ENCODE results near the gene TFR2.

The TFR2 gene

DNA sequence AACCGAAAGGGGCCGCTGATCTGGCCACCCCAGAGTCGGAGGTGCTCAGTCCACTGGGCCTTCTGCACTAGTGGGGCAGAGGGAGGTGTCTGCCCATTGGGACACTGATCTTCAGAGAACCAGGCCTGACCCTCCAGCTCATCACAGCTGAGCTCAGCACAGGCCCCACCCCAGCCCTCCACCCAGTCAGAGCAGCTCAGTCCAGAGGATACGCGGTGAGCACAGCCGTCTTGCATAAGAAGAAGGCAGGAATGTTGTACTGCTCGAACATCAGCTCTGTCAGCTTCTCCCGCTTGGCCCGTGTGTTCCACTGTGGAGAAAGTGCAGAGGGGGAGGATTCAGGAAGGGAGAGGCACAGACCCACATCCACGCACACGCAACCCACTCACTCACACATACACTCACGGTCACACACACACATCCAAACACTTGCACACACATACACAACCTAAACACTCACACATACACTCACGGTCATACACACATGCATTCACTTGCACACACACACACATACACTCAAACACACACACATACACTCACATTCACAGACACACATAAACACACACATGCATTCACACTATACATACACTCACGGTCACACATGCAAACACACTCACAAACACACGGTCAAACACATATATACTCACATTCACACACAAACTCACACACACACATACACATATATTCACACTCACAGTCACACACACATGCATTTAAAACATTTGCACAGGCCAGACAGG is 8.6 kb upstream of the TFR2 start:
- DNase-seq = no peak

DNA sequence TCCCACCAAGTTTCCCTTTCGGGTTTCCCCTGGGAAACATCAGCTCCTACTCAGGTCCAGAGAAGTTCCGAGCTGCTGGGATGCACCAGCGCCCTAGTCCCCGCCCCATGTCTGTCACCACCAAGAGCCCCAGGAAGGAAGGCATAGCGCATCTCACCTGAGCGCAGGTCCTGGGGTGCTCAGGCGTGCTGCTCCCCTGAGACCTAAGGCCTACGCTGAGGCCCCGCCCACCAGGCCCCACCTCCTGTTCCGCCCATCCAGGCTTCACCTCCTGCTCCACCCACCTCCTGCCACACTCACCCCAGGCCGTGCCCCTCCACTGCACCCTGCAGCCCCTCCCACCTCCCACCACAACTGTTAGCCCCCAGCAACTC is 1.2 kb upstream of the TFR2 start:
- no peak for DNase-seq

GRCh38 chr7:100641860-100642533 is 645 bp upstream of the TFR2 start:
- DNase-seq = no peak

DNA sequence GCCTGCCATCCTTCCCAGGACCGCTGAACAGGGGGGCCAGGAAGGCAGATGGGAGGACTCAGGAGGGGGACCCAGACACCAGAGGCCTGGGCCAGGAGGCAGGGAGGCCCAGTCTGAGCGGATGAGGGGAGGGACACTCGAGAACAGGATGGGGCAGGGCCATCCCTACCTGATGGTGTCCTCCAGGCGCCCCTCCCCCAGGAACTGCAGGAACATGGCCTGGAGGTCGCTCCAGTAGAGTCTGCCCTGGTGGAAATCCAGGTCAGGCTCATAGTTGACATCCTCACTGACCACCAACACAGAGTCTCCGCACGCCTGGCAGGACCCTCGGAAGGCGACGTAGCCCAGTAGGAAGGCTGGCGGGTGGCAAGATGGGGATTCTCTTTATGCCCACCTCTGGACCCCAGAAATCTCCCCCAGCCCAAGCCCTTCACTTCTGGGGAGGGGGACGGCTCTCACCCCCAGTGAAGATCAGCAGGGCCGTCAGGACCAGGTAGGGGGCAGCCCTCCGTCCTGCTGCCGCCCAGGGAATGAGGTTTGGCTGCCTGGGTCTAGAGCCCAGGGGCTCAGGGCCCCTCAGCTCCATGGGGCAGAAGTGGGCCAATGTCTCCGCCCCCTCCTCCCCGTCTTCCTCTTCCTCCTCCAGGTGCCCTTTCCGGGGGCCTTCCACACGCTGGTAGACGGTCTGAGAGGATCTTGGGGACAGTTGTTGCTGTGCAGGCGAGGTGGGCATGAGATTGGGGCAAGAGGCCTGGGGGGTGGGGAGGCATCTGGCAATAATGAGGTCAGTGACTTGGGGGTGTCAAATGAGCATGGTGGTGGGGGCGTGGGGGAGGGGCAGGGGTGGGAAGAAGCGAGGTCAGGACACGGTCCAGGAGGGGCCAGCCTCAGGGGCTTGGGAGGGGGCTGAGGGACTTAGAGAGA is 573 bp downstream of the TFR2 start:
- no peak for DNase-seq

DNA sequence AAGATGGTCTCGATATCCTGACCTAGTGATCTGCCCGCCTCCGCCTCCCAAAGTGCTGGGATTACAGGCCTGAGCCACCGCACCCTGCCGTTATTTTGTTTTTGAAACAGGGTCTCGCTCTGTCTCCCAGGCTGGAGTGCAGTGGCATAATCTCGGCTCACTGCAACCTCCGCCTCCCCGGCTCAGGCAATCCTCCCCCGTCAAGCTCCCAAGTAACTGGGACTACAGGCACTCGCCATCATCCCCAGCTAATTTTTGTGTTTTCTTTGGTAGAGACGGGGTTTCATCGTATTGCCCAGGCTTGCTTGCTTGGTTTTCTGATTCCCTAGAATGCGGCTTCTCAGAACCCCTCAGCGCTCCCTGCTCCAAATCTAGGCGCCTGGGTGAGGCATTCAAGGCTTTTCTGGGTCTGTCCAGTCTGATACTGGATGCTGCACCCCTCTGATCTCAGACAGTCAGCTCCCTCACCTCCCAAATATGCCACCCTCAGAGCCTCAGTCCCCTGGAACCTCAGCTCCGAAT is 1.3 kb downstream of the TFR2 start:
- DNase-seq = no peak

GRCh38 chr7:100632951-100633717 is 8.2 kb downstream of the TFR2 start:
- no peak for DNase-seq

GRCh38 chr7:100630066-100630465 is 11.3 kb downstream of the TFR2 start:
- no peak for DNase-seq

DNA sequence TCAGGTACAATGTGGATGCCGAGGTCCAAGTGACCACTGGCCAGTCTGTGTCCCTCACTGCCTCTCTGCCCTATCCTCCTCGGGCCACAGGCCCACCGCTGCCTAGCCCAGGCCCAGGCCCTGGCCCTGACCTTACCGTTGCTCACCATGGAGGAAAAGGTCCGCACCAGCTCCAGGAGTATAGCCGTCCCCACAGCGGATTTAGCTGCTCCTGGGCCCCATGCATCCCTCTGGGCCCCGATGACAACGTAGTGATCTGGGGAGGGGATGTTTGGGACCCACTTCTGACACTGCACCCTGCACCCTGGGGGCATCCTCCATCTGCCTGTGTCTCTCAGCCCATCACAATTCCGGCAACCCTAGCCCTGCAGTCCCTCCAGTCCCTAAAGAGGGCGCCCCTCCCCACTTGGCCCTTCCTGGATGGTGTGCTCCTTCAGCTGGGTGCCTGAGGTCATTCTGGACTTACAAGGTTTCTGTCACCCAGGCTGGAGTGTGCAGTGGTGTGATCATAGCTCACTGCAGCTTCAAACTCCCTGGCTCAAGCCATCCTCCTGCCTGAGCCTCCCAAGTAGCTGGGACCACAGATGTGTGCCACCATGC is 12.1 kb downstream of the TFR2 start:
- no peak for DNase-seq

GRCh38 chr7:100627238-100627549 is 14.2 kb downstream of the TFR2 start:
- no peak for DNase-seq

DNA sequence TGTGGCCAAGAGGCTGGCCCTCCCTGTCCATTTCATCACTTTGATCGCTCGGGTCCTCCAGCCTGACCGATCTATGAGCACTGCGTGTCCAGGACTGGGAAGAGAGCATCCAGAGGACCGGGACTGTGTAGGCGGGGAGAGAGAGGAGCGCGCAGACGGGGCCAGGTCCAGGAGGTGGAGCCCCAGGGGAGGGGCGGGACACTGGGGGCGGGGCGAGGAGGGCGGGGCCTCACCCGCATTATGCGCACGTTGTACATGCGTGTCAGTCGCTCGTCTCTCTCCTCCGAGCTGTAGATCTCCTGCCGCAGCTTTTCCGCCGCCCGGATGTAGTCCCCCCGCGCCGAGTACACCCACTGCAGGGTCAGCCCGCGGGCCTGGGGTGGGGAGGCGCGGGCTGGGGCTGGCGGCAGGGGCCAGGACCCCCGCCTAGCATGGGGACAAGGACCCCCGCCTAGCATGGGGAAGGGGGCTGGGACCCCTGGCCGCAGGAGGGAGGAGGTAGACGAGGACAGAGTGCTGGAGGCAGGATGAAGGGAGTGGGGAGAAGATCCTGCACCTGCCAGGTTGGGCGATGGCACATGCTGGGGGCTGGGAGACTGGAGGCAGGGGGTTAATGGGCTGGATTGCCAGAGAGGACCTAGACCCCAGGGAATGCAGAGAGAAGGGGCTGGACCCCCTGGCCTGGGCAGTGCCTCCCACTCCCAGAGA is 14.7 kb downstream of the TFR2 start:
- peak; percentile 40 for DNase-seq

GRCh38 chr7:100626055-100626454 is 15.3 kb downstream of the TFR2 start:
- DNase-seq = no peak

GRCh38 chr7:100623951-100624824 is 17.2 kb downstream of the TFR2 start:
- DNase-seq = no peak

DNA sequence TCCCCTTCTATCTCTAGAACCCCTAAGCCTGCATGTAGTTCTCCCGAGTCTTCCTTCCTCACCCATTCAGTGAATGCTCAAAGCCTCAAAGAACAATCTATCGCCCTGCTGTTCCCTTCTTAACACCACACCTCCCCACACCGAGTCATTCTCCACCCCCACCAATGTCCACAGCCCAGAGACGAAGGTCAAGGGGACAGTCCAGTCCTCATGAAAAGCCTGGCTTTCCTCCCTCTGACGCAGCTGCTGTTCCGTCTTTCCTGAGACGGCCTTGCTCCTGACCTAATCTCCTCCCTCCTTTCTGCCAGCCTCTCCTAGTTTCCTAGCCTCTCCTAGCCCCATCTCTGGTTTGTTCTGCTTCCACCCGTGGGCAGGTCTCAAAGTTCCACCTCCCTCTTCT is 19.8 kb downstream of the TFR2 start:
- DNase-seq = no peak

DNA sequence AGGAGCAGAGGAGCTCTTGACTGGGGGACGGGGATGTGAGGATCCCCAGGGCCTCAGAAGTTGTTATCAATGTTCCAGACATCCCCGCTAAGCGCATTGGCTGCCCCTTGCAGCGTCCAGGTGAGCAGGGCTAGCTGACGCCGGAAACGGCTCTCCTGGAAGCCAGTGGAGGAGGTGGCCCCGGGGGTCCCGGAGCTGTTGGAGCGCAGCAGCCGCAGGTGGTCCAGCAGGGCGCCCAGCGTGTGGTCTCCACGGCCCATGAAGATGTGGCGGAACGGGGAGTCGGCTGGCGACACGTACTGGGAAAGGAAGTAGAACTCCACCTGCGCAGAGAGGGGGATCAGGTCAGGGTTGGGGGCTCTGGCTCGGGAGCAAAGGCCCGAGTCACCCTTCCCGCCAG is 20.5 kb downstream of the TFR2 start:
- no peak for DNase-seq

DNA sequence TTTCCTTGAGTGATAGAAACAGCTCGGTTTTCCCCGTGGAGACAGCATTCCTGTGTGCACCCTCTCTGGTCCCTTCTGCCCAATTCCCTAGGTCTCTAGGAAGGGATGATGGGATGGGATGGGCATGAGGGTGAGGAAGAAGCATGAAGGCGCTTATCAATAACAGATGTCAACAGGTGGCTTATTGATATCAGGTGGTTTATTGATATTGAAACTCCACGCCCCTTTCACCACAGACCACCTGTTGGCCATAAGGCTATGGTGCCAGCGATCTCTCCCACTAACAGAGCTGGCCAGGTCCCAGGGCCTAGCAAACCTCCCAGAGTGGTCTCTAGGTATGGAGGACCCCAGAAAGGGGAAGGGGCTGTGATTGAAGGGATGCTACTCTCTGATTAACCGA is 21.1 kb downstream of the TFR2 start:
- no peak for DNase-seq

GRCh38 chr7:100614308-100614861 is 27.0 kb downstream of the TFR2 start:
- DNase-seq = no peak

- no peak for DNase-seq
Observed at GRCh38 chr7:100613412-100614175, 27.8 kb downstream of the TFR2 start.

GRCh38 chr7:100612730-100613390 is 28.5 kb downstream of the TFR2 start:
- no peak for DNase-seq
